PC-3 (cell line): Measurements from ENCODE around the gene PIAS4.

Experiments used
- EZH2 ChIP-seq: fragments of 300-600 bp; sonication (generic); IDR thresholded peaks from one replicate; pipeline ENCODE4 v1.6.1; 2017; ENCODE audit warnings: antibody characterized with exemption, mild to moderate bottlenecking, low read length; ENCODE audit not compliant: unreplicated experiment
- EZH2phosphoT487 ChIP-seq: fragments of 300-600 bp; sonication (generic); IDR thresholded peaks from 2 replicates; pipeline ENCODE4 v1.6.1; 2018; ENCODE audit warnings: mild to moderate bottlenecking, antibody characterized with exemption, low read length, borderline replicate concordance
- TF ChIP-seq, protein P1 (sequence below): fragments of 300-600 bp; sonication (generic); conservative IDR thresholded peaks from 2 replicates; pipeline ENCODE4 v1.5.1; 2017; ENCODE audit warnings: antibody characterized with exemption, low read depth, mild to moderate bottlenecking, low read length

DNA sequence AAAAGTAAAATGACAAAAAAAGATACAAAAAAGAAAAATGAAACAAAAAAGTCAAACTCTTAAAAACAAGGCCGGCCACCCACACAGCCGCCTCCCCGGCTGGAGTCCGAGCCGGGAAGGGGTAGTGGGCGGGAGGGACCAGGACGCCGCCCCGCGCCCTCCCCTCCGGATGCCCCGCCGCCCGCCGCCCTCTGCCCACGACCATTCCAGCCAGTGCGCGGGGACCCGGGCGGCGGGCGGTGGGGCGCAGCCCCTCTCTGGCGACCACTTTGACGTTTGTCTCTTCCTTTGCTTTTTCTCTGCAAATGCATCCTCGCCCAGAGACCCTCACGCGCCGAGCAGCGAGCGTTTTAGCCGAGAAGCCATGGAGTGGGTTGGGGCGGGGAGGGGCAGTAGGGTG is 30.5 kb downstream of the PIAS4 start:
- TF ChIP-seq, protein P1, sequence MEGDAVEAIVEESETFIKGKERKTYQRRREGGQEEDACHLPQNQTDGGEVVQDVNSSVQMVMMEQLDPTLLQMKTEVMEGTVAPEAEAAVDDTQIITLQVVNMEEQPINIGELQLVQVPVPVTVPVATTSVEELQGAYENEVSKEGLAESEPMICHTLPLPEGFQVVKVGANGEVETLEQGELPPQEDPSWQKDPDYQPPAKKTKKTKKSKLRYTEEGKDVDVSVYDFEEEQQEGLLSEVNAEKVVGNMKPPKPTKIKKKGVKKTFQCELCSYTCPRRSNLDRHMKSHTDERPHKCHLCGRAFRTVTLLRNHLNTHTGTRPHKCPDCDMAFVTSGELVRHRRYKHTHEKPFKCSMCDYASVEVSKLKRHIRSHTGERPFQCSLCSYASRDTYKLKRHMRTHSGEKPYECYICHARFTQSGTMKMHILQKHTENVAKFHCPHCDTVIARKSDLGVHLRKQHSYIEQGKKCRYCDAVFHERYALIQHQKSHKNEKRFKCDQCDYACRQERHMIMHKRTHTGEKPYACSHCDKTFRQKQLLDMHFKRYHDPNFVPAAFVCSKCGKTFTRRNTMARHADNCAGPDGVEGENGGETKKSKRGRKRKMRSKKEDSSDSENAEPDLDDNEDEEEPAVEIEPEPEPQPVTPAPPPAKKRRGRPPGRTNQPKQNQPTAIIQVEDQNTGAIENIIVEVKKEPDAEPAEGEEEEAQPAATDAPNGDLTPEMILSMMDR: no peak
- no peak for TF ChIP-seq EZH2
- no peak for TF ChIP-seq EZH2phosphoT487
